ENCODE results near the gene ACSS3.
"Not testable (repeated sequence)": the region's sequence is repeated elsewhere in the genome, so short reads cannot be mapped to it uniquely, and the experiment has no call there.

ACSS3 gene

GRCh38 chr12:81077686-81078441 lies at the start of gene ACSS3:
ACSS3 (plus strand) TSS chr12:81078079; CDS start chr12:81078121, 42 bp downstream.
- TF ChIP-seq CTCF (conservative IDR thresholded peaks at IDR 0.05; ENCODE audit: low read length), result no peak
- peak; percentile 28 for DNase-seq (ENCODE audit: low read depth)
- H3K4me3 ChIP-seq (ENCODE audit: low read length), result peak within 1 kb of the TSS; percentile 64

- H3K4me3 ChIP-seq (ENCODE audit: low read length), result no peak overlapping the region
- no peak for DNase-seq (ENCODE audit: low read depth)
- no peak for TF ChIP-seq CTCF (conservative IDR thresholded peaks at IDR 0.05; ENCODE audit: low read length)
Observed at GRCh38 chr12:81034926-81035325, 43.0 kb upstream of the ACSS3 start.

- DNase-seq (ENCODE audit: low read depth), result no peak
- no peak overlapping the region for H3K4me3 ChIP-seq (ENCODE audit: low read length)
- no peak for TF ChIP-seq CTCF (conservative IDR thresholded peaks at IDR 0.05; ENCODE audit: low read length)
Observed at GRCh38 chr12:81039231-81039630, 38.6 kb upstream of the ACSS3 start.

GRCh38 chr12:81043979-81044740 lies 33.7 kb upstream of the ACSS3 start:
- DNase-seq (ENCODE audit: low read depth), result no peak
- no peak overlapping the region for H3K4me3 ChIP-seq (ENCODE audit: low read length)

GRCh38 chr12:81064971-81065370 lies 12.9 kb upstream of the ACSS3 start:
- not testable (repeated sequence) for DNase-seq (ENCODE audit: low read depth); H3K4me3 ChIP-seq (ENCODE audit: low read length)

More at GRCh38 chr12:81043979-81044740, 33.7 kb upstream of the ACSS3 start:
- TF ChIP-seq CTCF (conservative IDR thresholded peaks at IDR 0.05; ENCODE audit: low read length), result no peak

GRCh38 chr12:81070846-81071245 lies 7.0 kb upstream of the ACSS3 start:
- TF ChIP-seq CTCF (conservative IDR thresholded peaks at IDR 0.05; ENCODE audit: low read length), result no peak
- no peak overlapping the region for H3K4me3 ChIP-seq (ENCODE audit: low read length)
- DNase-seq (ENCODE audit: low read depth), result no peak

GRCh38 chr12:81075539-81075938 lies 2.3 kb upstream of the ACSS3 start:
- no peak overlapping the region for H3K4me3 ChIP-seq (ENCODE audit: low read length)
- no peak for DNase-seq (ENCODE audit: low read depth)
- TF ChIP-seq CTCF (conservative IDR thresholded peaks at IDR 0.05; ENCODE audit: low read length), result no peak

All from AG10803 (cell line).